PFSK-1 (cell line): Measurements from ENCODE around the gene IGF2BP1.

Experiments
- FOXP2 ChIP-seq: optimal IDR thresholded peaks from 2 replicates; pipeline ENCODE3; 2011; ENCODE audit warnings: borderline replicate concordance, control low read depth, inconsistent platforms; ENCODE audit not compliant: insufficient read depth; ENCODE audit errors: extremely low read length, extremely low read depth
- POLR2AphosphoS5 ChIP-seq: IDR thresholded peaks from 2 replicates; pipeline ENCODE4 v1.6.1; 2012; ENCODE audit warnings: low read depth, mild to moderate bottlenecking, control low read depth, low read length, moderate library complexity
- REST ChIP-seq, 2 experiments: IDR thresholded peaks; 2 replicates each; pipeline versions ENCODE4 v1.6.1 to v1.8.0; 2011 to 2012; ENCODE audit warnings: low read depth in 2 of 2, low read length in 2 of 2, control low read depth in 1 of 2, inconsistent platforms in 1 of 2, mild to moderate bottlenecking in 1 of 2, moderate library complexity in 1 of 2; ENCODE audit not compliant: insufficient read depth in 1 of 2
- SIN3A ChIP-seq: IDR thresholded peaks from 2 replicates; pipeline ENCODE4 v1.6.1; 2012; ENCODE audit warnings: mild to moderate bottlenecking, low read length, moderate library complexity, borderline replicate concordance; ENCODE audit not compliant: insufficient read depth
- TAF1 ChIP-seq: IDR thresholded peaks from 2 replicates; pipeline ENCODE4 v1.6.1; 2012; ENCODE audit warnings: low read length, control low read depth, borderline replicate concordance; ENCODE audit not compliant: insufficient read depth

The IGF2BP1 gene

GRCh38 chr17:48973806-48974205 is 23.4 kb upstream of the IGF2BP1 start:
- no peak for TF ChIP-seq POLR2AphosphoS5
- TF ChIP-seq TAF1, result no peak
- no peak for TF ChIP-seq SIN3A
- TF ChIP-seq FOXP2, result no peak
- no peak for TF ChIP-seq REST (IDR thresholded peaks at IDR 0.05; ENCODE audit: insufficient read depth in 1 of 2, low read depth in 2 of 2, low read length in 2 of 2)

- TF ChIP-seq POLR2AphosphoS5 (no peak), TAF1 (no peak), REST (IDR thresholded peaks at IDR 0.05; ENCODE audit: insufficient read depth in 1 of 2, low read depth in 2 of 2, low read length in 2 of 2) (no peak), SIN3A (no peak), FOXP2 (no peak)
Observed at GRCh38 chr17:48981927-48982539, 15.2 kb upstream of the IGF2BP1 start.

- TF ChIP-seq POLR2AphosphoS5 (no peak), FOXP2 (no peak), REST (IDR thresholded peaks at IDR 0.05; ENCODE audit: insufficient read depth in 1 of 2, low read depth in 2 of 2, low read length in 2 of 2) (no peak), TAF1 (no peak), SIN3A (no peak)
Observed at GRCh38 chr17:48985436-48986245, 11.5 kb upstream of the IGF2BP1 start.

DNA sequence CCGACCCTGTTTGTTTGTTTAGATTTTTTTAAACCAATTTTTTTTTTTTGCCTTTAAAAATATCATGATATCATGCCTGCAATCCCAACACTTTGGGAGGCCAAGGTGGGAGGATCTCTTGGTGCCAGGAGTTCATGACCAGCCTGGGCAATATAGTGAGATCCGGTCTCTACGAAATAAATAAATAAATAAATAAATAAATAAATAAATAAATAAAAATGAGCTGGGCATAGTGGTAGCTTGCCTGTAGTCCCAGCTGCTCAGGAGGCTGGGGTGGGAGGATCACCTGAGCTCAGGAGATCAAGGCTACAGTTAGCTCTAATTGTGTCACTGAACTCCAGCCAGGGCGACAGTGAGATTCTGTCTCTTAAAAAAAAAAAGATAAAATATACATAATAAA is 8.1 kb upstream of the IGF2BP1 start:
- TF ChIP-seq TAF1, result no peak
- no peak for TF ChIP-seq POLR2AphosphoS5
- TF ChIP-seq FOXP2, result no peak
- TF ChIP-seq REST (IDR thresholded peaks at IDR 0.05; ENCODE audit: insufficient read depth in 1 of 2, low read depth in 2 of 2, low read length in 2 of 2), result no peak
- no peak for TF ChIP-seq SIN3A
